CD14-positive monocyte (primary cell): ENCODE measurements around the gene RGMA. TPM values are rescaled to one million over a fixed set of nuclear protein-coding genes. Genes with fewer than 3 reads are reported as not detected.

Source experiments
- DNase-seq, 3 donors: peaks; one replicate each; pipeline ENCODE4 v3.0.0-alpha.2; 2011 to 2022
- H2AFZ ChIP-seq: 2 replicates; pipeline ENCODE4 v1.6.0; 2012; ENCODE audit warnings: mild to moderate bottlenecking, low read depth, low read length, inconsistent platforms; ENCODE audit not compliant: insufficient read depth, poor library complexity, severe bottlenecking
- H3K27ac ChIP-seq, 2 donors: 1 replicate in 1 of 2; 2 replicates in 1 of 2; pipeline ENCODE4 v1.5.1; 2012 to 2013; ENCODE audit warnings: low read length in 2 of 2, control low read depth in 1 of 2, inconsistent platforms in 1 of 2, low read depth in 1 of 2, mild to moderate bottlenecking in 1 of 2
- H3K27me3 ChIP-seq, 2 donors: one replicate each; pipeline versions ENCODE4 v1.6.0 to v1.6.1; 2011 to 2013; ENCODE audit warnings: low read length in 2 of 2; ENCODE audit not compliant: control insufficient read depth in 2 of 2, insufficient read depth in 2 of 2
- H3K36me3 ChIP-seq, 2 donors: replicated peaks in 1 of 2; 1 replicate in 1 of 2; 2 replicates in 1 of 2; pipeline versions ENCODE4 v1.5.1 to v1.6.1; 2012 to 2013; ENCODE audit warnings: low read length in 2 of 2, control low read depth in 1 of 2, inconsistent platforms in 1 of 2, mild to moderate bottlenecking in 1 of 2; ENCODE audit not compliant: insufficient read depth in 2 of 2, control insufficient read depth in 1 of 2
- H3K4me1 ChIP-seq, 2 donors: 1 replicate in 1 of 2; 2 replicates in 1 of 2; pipeline versions ENCODE4 v1.5.1 to v1.6.1; 2012 to 2013; ENCODE audit warnings: low read length in 2 of 2, control low read depth in 1 of 2, inconsistent platforms in 1 of 2, mild to moderate bottlenecking in 1 of 2, moderate library complexity in 1 of 2; ENCODE audit not compliant: insufficient read depth in 2 of 2, control insufficient read depth in 1 of 2
- H3K4me2 ChIP-seq: replicated peaks from 2 replicates; pipeline ENCODE3; 2012; ENCODE audit warnings: low read length, moderate library complexity, mild to moderate bottlenecking; ENCODE audit not compliant: poor library complexity, severe bottlenecking; ENCODE audit errors: extremely low read depth
- H3K4me3 ChIP-seq, 3 experiments: fragments of 200-600 bp in 1 of 3; sonication (generic) in 1 of 3; replicated peaks in 1 of 3; 1 replicate in 2 of 3; 2 replicates in 1 of 3; pipeline ENCODE4 v1.5.1; 2011 to 2013; ENCODE audit warnings: low read length in 3 of 3, mild to moderate bottlenecking in 3 of 3, control low read depth in 2 of 3, low read depth in 2 of 3, inconsistent platforms in 1 of 3, moderate library complexity in 1 of 3
- H3K79me2 ChIP-seq: 2 replicates; pipeline ENCODE4 v1.6.0; 2012; ENCODE audit warnings: mild to moderate bottlenecking, control low read depth, inconsistent platforms, low read length, moderate library complexity; ENCODE audit not compliant: insufficient read depth
- H3K9ac ChIP-seq: 2 replicates; pipeline ENCODE4 v1.6.0; 2017; ENCODE audit warnings: low read length, mild to moderate bottlenecking; ENCODE audit not compliant: insufficient read depth, poor library complexity, severe bottlenecking
- H3K9me3 ChIP-seq, 2 donors: replicated peaks in 1 of 2; 1 replicate in 1 of 2; 2 replicates in 1 of 2; pipeline versions ENCODE4 v1.5.1 to v1.6.1; 2012 to 2013; ENCODE audit warnings: low read length in 2 of 2, control low read depth in 1 of 2; ENCODE audit not compliant: control insufficient read depth in 1 of 2, insufficient read depth in 1 of 2
- H4K20me1 ChIP-seq: 2 replicates; pipeline ENCODE4 v1.6.0; 2012; ENCODE audit warnings: mild to moderate bottlenecking, low read length, control low read depth, moderate library complexity; ENCODE audit not compliant: insufficient read depth
- H3K27ac Mint-ChIP-seq, 7 donors: one replicate each; pipeline ENCODE4 v1.8.0; 2020; ENCODE audit warnings: mild to moderate bottlenecking in 7 of 7, mixed read lengths in 7 of 7, moderate library complexity in 6 of 7, inconsistent platforms in 2 of 7
- H3K27me3 Mint-ChIP-seq, 3 donors: one replicate each; pipeline ENCODE4 v1.8.0; 2021 to 2022; ENCODE audit warnings: low read depth in 3 of 3, mild to moderate bottlenecking in 3 of 3, mixed read lengths in 3 of 3, moderate library complexity in 3 of 3, inconsistent platforms in 1 of 3
- H3K36me3 Mint-ChIP-seq, 2 donors: one replicate each; pipeline ENCODE4 v1.8.0; 2020; ENCODE audit warnings: mixed read lengths in 2 of 2, inconsistent platforms in 1 of 2, mild to moderate bottlenecking in 1 of 2
- H3K4me1 Mint-ChIP-seq: one replicate; pipeline ENCODE4 v1.8.0; 2020; ENCODE audit warnings: mild to moderate bottlenecking, mixed read lengths
- H3K4me3 Mint-ChIP-seq, 2 donors: one replicate each; pipeline ENCODE4 v1.8.0; 2020; ENCODE audit warnings: mild to moderate bottlenecking in 2 of 2, mixed read lengths in 2 of 2, moderate library complexity in 1 of 2
- H3K9me3 Mint-ChIP-seq, 7 donors: one replicate each; pipeline ENCODE4 v1.8.0; 2020 to 2022; ENCODE audit warnings: mixed read lengths in 7 of 7, mild to moderate bottlenecking in 6 of 7, moderate library complexity in 6 of 7, inconsistent platforms in 2 of 7
- CTCF ChIP-seq: fragments of 200-600 bp; IDR thresholded peaks from one replicate; pipeline ENCODE4 v1.8.0; 2022; ENCODE audit warnings: antibody characterized with exemption, mild to moderate bottlenecking
- WGBS: methylation state at CpG from one replicate; pipeline ENCODE4 v1.1.5; 2013; ENCODE audit warnings: missing lambda C conversion rate; ENCODE audit not compliant: insufficient coverage; 5-methylcytosine and 5-hydroxymethylcytosine counted together
- intact Hi-C, 2 donors: fragments of 100-400 bp; cut with micrococcal nuclease; formaldehyde crosslinking; loops; one replicate each; pipeline versions ENCODE4 v1.15.0 to v1.15.1; 2023
- polyA plus RNA-seq, 3 donors: library from polyadenylated mRNA; depleted of rRNA in 1 of 3; unstranded in 2 of 3; stranded (reverse) in 1 of 3; fragments of 300-500 nt in 2 of 3; fragments of >200 nt in 1 of 3; fragmentation: Illumina TruSeq in 2 of 3; gene quantifications; 1 replicate in 2 of 3; 2 replicates in 1 of 3; pipeline ENCODE4 v1.2.3, GENCODE V29; 2012 to 2021

Gene RGMA
- polyA plus RNA-seq, 3 donors, result 0.07 to 0.35 (median 0.08) TPM

- H3K4me1 Mint-ChIP-seq, result peaks cover 4% of the 10 kb centered on the region
- H3K36me3 ChIP-seq, result no peaks in the 10 kb centered on the region
- WGBS, result 98% methylated on average over 31 of the region's 38 CpGs
- H3K9me3 ChIP-seq, result no peaks in the 10 kb centered on the region
- no peak overlapping the region for H3K4me2 ChIP-seq
- peaks cover 0 to 10% of the 10 kb centered on the region in 2 donors for H3K27me3 ChIP-seq
- H3K9me3 Mint-ChIP-seq, result no peaks in the 10 kb centered on the region
- no peaks in the 10 kb centered on the region for H3K36me3 Mint-ChIP-seq
- H4K20me1 ChIP-seq, result no peaks in the 10 kb centered on the region
- no peaks in the 10 kb centered on the region for H3K4me1 ChIP-seq
- no peak overlapping the region for H3K4me3 Mint-ChIP-seq
- H3K27ac Mint-ChIP-seq, result no peak overlapping the region
- H3K79me2 ChIP-seq, result no peaks in the 10 kb centered on the region
- H3K27me3 Mint-ChIP-seq, result peaks cover 17 to 27% (median 20%) of the 10 kb centered on the region in 3 donors
- no peak overlapping the region for H3K27ac ChIP-seq
- no peak for DNase-seq
- no peak overlapping the region for H2AFZ ChIP-seq
- H3K9ac ChIP-seq, result no peak overlapping the region
- H3K4me3 ChIP-seq, result no peak overlapping the region
- intact Hi-C loops, result no loop called here
- no peak for TF ChIP-seq CTCF
Measured at GRCh38 chr15:93066224-93066681, 22.8 kb downstream of the RGMA start.

GRCh38 chr15:93065641-93066045 lies 23.4 kb downstream of the RGMA start:
- Histone ChIP-seq H4K20me1 (no peaks in the 10 kb centered on the region), H2AFZ (no peak overlapping the region), H3K36me3 (no peaks in the 10 kb centered on the region), H3K27ac (no peak overlapping the region), H3K4me3 (no peak overlapping the region), H3K4me1 (no peaks in the 10 kb centered on the region), H3K9ac (no peak overlapping the region), H3K9me3 (no peaks in the 10 kb centered on the region), H3K4me2 (no peak overlapping the region), H3K79me2 (no peaks in the 10 kb centered on the region), H3K27me3 (peaks cover 0 to 4% of the 10 kb centered on the region in 2 donors)
- no peaks in the 10 kb centered on the region for H3K9me3 Mint-ChIP-seq
- TF ChIP-seq CTCF, result no peak
- H3K4me1 Mint-ChIP-seq, result peaks cover 4% of the 10 kb centered on the region
- peaks cover 12 to 24% (median 16%) of the 10 kb centered on the region in 3 donors for H3K27me3 Mint-ChIP-seq
- 96% methylated on average over 22 of the region's 23 CpGs for WGBS
- no peak overlapping the region for H3K27ac Mint-ChIP-seq
- H3K36me3 Mint-ChIP-seq, result no peaks in the 10 kb centered on the region
- intact Hi-C loops, result no loop called here
- no peak overlapping the region for H3K4me3 Mint-ChIP-seq
- DNase-seq, result no peak
